DOHH2 (cell line): ENCODE data around the gene CAPN7.

Experiments used
- CTCF ChIP-seq: fragments of 200-600 bp; sonication (generic); IDR thresholded peaks from one replicate; pipeline ENCODE4 v1.5.1; 2014; ENCODE audit warnings: antibody characterized with exemption, mild to moderate bottlenecking, low read depth, low read length; ENCODE audit not compliant: poor library complexity, severe bottlenecking
- EZH2phosphoT487 ChIP-seq: fragments of 200-600 bp; sonication (generic); IDR thresholded peaks from 2 replicates; pipeline ENCODE4 v1.6.1; 2017; ENCODE audit warnings: borderline replicate concordance, mild to moderate bottlenecking, antibody characterized with exemption, low read length, moderate library complexity, mixed read lengths

- TF ChIP-seq EZH2phosphoT487 (no peak), CTCF (no peak)
These were observed 77.7 kb downstream of the CAPN7 start for GRCh38 chr3:15283702-15284101.
